Measurements from ENCODE around the gene TLE3.
"Not testable (repeated sequence)": the region's sequence is repeated elsewhere in the genome, so short reads cannot be mapped to it uniquely, and the experiment has no call there.

The TLE3 gene

DNA sequence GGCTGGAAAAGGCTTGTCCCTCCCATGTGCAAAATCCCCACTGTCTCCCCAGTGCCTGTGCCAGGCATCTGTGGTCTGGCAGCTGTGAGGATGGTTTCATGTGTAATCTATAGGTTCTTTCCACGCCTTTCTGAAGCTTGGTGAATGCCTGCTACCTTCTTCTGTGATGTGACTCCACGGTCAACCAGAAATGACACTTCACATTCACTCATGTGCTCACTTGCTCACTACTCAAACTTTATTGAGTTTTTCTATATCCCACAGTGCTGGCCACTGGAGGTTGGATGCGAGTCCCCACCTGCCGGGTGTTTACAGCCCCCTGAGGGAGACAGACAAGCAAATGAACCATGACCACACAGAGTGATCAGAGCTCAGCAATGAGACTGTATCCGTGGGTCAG lies 27.9 kb upstream of the TLE3 start:
- no peak for DNase-seq

DNA sequence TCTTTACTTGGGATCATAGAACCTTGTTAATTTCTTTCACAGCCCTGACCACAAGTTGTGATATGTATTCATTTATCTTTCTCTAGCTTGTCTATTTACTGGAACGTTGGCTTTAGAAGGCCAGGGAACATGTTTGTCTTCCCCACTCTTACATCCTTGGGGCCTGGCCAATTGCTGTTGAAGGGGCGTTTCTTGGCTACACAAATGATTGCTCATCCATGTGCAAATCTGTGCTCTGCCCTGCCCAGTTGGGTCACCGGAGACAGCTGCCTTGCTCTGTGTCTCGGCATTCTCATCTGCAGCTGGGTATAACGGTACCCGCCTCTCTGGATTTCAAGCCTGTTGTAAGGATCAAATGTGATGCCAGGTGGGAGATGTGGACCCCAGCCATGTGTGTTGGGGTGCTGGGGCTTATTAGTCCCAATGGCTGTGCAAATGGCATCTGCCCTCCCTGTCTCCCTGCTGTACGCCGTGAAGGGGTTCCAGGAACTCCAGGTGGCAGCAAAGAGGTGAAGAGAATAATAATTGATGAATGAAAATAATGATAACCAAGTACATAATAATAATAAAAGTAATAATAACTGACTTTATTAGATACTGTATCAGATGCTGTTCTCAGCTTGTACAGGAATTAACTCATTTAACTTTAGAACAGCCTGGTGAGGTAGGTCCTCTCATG lies 24.0 kb upstream of the TLE3 start:
- no peak for DNase-seq

DNA sequence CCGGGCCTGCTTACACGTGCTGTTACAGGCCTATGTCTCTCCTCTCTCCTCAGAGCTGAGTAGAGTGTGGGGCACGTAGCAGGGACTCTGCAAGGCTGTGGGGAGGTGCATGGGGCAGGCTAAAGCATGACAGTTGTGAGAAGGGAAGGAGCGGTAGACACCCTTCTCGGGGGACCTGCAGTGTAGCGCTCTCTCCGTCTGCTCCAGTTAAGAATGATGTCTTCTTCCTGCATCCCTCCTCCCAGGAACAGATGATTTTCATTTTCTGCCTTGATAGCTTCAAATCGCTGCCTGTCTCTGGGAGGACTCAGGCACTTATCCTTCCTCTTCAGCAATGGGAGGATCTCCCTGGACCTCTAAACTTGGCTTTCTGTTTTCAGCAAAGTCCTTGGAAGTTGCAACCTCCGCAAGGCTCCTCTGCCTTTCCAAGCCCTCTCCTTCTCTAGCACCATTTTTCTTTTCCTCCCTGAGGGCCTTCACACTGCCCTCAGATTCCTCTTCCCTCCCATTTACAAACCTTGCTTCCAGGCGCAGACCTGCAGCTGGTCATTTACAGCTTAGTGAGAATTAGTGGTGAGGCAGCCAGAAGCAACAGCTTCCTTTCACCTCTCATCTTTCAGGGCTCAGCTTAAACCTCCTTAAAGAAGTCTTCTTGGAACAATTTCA lies 23.4 kb upstream of the TLE3 start:
- DNase-seq, result no peak

DNA sequence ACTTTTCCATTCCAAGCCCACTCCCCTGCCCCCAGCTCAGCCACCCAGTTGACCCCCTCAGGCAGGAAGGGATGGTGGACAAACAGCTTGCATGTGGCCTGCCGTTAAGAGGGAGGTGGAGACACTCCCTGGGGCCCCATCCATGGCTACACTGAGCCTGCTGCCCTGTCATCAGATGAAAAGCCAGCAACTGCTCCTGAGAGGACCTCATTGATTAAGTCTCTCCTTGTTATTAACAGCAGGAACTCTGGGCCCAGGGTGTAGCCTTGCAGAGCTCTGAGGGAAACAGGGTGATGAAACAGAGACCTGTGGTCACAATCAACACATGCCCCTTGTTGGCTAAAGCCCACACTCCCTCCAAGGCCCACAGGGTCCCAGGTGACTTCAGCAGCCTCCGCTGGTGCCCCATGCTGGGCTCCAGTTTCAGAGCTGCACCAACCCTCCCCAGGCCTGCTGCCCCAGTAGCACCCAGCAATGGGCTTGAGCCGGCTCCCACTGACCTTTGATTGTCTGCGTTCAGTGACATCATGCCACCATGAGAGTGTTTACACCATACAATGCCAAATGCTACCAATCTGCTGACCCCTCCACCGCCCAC lies 22.3 kb upstream of the TLE3 start:
- DNase-seq, result no peak

DNA sequence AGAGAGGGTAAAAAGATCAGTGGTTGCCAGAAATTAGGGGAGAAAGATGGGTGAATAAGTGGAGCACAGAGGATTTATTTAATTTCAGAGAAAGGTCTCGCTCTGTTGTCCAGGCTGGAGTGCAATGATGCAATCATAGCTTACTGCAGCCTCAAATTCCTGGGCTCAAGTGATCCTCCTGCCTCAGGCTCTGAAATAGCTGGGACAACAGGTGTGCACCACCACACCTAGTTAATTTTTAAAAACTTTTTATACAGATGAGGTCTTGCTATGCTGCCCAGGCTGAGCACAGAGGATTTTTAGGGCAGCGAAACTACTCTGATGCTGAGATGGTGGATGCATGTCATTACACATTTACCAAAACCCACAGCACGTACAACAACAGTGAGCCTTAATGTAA lies 20.9 kb upstream of the TLE3 start:
- no peak for DNase-seq

- DNase-seq, result no peak
Observed at GRCh38 chr15:70116317-70116716, 18.6 kb upstream of the TLE3 start.

DNA sequence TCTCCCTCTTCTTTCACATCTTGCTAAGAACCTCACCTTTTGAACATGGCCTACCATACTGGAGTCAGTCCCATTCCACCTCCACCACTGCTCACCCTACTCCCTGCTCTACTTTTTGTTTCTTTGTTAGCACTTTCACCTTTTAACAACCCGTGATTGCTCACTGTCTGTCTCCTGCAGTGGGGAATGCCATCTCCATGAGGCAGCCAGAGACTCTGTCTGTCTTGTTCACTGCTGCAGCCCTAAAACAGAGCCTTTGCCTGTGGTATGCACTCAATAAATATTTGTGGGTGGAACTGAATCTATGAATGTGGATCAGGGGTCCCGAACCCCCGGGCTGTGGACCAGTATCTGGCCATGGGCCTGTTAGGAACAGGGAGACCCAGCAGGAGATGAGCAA lies 16.5 kb upstream of the TLE3 start:
- DNase-seq, result no peak

GRCh38 chr15:70113304-70113700 lies 15.6 kb upstream of the TLE3 start:
- peak; percentile 58 for DNase-seq

DNA sequence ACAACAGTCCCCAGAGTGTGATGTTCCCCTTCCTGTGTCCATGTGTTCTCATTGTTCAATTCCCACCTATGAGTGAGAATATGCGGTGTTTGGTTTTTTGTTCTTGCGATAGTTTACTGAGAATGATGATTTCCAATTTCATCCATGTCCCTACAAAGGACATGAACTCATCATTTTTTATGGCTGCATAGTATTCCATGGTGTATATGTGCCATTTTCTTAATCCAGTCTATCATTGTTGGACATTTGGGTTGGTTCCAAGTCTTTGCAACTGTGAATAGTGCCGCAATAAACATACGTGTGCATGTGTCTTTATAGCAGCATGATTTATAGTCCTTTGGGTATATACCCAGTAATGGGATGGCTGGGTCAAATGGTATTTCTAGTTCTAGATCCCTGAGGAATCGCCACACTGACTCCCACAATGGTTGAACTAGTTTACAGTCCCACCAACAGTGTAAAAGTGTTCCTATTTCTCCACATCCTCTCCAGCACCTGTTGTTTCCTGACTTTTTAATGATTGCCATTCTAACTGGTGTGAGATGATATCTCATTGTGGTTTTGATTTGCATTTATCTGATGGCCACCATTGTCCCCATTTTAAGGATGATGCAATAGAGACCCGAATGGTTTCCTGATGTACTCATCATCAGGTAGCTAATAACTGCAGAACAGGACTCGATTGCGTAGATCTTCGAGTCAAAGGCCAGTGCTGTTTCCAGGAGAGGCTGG lies 15.0 kb upstream of the TLE3 start:
- not testable (repeated sequence) for DNase-seq

DNA sequence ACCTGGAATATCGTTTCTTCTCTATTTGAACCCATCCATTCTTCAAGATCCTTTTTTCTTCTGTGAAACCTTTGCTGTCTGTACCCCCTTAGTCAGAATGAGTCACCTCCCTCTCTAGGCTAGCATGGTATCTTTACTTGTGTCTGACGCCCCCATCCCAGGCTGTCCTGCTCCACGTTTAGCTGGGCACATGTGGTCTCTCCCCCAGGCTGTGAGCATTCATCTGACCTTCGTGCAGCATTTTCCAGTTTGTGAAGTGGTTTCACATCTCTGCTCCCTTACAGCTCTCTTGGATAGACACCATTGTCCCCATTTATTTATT lies 14.3 kb upstream of the TLE3 start:
- no peak for DNase-seq

DNA sequence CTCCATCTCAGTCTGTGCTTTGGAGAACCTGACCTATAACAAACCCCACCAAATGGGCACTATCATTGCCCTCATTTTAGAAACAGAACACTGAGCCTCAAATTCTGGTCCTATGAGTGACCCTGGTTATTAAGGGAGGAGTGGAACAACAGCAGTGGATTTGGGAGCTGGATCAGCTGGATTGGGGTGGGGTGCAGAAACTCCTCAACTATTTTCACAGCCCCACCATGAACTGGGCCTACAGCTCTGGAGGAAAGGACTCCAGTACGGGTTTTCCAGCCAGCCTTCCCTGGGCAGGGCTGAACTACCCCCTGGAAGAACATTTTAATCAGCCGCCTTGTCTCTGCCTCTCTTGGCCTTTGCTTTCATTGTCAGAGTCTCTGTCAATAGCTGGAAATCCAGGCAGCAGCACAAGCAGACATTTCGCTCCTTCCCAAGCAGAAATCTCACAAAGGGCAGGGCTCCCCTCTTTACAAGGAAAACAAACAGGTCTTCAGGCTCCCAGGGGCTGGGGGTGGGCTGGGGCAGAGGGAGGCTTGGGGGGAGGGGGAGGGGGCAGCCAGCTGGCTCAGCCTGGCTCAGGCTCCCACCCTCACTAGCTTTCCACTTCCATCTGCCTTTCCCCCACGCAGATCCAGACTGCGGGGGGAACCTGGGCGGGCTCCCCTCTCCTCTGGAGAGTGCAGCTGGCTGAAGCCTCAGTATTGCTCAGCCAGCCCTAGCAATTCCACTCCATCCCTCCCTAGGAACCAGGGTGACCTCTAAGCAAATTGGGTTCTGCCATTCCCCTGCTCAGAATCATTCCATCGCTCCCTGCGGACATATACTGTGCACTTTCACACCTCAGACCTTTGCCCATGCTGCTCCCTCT lies 13.7 kb upstream of the TLE3 start:
- DNase-seq, result peak; percentile 36

- no peak for DNase-seq
Observed at GRCh38 chr15:70109978-70110377, 12.3 kb upstream of the TLE3 start.

DNA sequence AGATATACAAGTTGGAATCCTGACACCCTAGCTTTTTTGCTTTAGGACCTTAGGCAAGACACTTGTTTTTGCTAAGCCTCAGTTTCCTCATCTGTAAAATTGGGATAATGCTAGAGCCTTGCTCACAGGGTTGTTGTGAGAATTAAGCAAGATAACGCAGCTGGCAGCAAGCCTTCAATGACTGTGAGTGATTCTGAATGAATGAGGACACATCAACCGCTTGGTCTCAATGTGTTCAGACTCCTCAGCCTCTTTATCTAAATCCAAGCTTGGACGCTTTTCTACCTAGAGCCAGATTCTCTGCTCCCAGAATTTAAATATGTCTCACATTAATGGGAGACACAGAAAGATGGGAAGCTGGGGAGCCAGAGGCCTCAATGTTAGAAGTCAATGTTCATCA lies 11.8 kb upstream of the TLE3 start:
- no peak for DNase-seq

- no peak for DNase-seq
Observed at GRCh38 chr15:70103880-70104626, 6.3 kb upstream of the TLE3 start.

GRCh38 chr15:70102827-70103226 lies 5.1 kb upstream of the TLE3 start:
- no peak for DNase-seq

DNA sequence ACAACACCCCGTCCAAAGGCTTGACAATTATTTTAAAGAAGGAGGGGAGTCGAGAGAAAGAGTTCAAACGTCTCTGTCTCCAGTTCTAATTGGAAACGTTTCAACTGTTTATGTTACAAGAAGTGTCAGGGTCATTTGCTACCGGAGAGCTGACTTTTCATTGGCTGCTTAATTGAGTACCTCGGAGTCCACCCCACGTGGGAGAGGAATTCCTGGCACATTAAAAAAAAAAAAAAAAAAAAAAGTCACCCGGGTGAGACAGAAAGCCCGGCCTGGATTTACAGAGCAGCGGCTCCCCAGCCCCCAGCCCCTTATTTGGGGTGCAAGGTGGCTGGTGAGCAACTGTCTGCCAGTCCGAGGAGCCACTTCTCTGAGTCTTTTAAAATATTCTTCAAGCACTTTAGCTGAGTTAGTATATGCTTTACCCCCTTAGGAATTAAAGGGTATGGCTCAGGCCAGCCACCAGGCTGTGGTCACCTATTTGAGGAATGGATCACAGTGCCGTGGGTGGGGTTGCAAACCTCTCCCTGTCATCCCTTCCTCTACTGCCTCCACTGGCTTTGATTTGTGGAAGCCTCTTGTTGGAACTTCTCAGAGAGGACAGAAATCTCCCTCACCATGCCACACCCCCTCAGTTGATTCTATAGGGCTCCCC lies 3.9 kb upstream of the TLE3 start:
- peak; percentile 62 for DNase-seq

GRCh38 chr15:70100474-70101341 lies 3.0 kb upstream of the TLE3 start:
- no peak for DNase-seq

DNA sequence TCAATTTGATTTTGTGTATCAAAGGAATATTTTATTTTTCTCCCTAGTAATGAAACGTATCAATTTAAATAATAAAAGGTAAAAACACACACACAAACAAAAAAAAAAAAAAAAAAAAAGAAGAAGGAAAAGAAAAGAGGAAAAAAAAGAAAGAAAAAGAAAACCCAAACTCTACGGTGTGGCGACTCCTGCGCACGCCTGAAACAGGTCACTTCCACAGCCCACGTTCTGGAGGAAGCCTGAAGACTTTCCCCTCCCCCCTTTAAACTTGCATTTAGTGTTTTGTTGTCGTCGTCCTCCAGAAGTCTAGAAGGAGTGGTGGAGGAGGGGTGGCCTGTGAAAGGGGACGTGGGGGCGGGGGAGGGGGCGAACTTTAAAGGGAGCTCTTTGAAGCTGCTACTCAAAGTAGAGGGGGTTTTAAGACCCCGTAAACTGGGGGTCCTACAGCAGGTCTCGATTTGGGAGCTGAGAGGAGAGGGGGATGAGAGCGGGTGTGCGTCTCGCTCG lies 2.3 kb upstream of the TLE3 start:
- DNase-seq, result no peak

DNA sequence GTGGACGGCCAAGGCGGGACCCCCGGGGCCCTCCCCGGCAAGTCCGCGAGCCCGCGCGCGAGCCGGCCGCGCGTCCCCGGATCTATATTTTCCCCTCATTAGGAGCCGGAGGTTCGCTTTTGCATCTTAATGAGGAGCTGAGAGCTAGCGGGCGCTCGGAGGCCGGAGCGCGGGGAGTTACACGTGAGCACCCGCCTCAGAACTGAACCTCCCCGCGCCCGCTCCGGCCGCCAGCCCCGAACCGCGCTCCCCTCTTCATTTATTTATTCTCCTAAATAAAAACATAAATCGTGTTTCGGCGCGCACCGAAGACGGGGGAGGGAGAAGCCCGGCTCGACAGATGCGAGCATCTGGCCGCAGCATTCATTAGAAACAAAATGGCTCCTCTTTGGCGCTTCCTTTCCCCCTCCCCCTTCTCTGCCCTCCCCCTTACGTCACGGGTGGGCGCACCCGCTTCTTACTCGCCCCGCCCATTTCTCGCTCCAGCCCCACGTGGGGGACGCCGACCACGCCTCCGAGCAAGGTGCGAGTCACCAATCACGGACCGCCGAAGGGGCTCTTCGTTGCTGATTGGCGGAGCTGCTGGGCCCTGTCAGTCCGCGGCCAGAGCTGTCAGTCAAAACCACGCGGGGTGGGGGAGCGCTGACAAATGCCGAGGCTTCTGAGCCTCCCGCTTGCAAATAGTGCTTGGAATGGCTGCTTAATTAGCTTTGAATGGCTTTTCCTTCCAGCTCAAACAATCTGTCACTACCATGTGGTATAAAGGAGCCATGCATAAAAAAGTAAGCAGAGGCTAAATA lies 1.6 kb upstream of the TLE3 start:
- DNase-seq, result peak; percentile 97

All from KG1 (cell line).